A673 (cell line): ENCODE results near the gene SYT13.

Source experiments
- EZH2 ChIP-seq: fragments of 200-600 bp; sonication (generic); IDR thresholded peaks from 2 replicates; pipeline ENCODE4 v1.6.1; 2017; ENCODE audit warnings: borderline replicate concordance, low read depth, mild to moderate bottlenecking, mixed read lengths, antibody characterized with exemption, low read length; ENCODE audit not compliant: poor library complexity, severe bottlenecking
- TF ChIP-seq, protein P1 (sequence below): fragments of 300-800, 200-600 bp; sonication (generic); conservative IDR thresholded peaks from 2 replicates; pipeline ENCODE4 v1.5.1; 2017; ENCODE audit warnings: low read depth, mild to moderate bottlenecking, antibody characterized with exemption, low read length, moderate library complexity, mixed read lengths

DNA sequence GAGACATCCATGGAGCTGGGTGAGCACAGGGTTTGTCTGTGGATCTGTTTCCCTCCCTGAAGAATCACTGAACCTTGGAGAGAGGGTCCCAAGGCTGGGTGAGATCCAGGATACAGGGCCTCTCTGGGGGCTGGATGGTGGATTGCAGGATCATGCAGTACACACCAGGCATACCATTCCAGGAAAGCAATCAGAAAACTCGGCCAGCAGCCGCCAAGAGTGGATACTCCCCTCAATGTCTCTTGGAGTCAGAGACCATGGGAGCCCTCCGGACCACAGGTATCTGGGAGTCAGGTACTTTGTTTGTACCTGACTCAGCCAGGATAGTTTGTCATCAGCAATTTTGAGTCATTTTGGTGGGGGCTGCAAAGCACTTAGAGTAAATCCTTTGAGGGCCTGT, 14.6 kb upstream of the SYT13 start:
- TF ChIP-seq, protein P1, sequence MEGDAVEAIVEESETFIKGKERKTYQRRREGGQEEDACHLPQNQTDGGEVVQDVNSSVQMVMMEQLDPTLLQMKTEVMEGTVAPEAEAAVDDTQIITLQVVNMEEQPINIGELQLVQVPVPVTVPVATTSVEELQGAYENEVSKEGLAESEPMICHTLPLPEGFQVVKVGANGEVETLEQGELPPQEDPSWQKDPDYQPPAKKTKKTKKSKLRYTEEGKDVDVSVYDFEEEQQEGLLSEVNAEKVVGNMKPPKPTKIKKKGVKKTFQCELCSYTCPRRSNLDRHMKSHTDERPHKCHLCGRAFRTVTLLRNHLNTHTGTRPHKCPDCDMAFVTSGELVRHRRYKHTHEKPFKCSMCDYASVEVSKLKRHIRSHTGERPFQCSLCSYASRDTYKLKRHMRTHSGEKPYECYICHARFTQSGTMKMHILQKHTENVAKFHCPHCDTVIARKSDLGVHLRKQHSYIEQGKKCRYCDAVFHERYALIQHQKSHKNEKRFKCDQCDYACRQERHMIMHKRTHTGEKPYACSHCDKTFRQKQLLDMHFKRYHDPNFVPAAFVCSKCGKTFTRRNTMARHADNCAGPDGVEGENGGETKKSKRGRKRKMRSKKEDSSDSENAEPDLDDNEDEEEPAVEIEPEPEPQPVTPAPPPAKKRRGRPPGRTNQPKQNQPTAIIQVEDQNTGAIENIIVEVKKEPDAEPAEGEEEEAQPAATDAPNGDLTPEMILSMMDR: no peak
- no peak for TF ChIP-seq EZH2
